WI38 (cell line): ENCODE results near the gene MRPL41.

Source experiments
- H3K4me3 ChIP-seq: 2 replicates; pipeline ENCODE4 v1.5.1; 2011; ENCODE audit warnings: low read depth, mild to moderate bottlenecking, control low read depth, low read length
- TF ChIP-seq, protein P1 (sequence below): IDR thresholded peaks from 2 replicates; pipeline ENCODE4 v1.5.1; 2012; ENCODE audit warnings: low read depth, mild to moderate bottlenecking, control low read depth, low read length

MRPL41 gene

DNA sequence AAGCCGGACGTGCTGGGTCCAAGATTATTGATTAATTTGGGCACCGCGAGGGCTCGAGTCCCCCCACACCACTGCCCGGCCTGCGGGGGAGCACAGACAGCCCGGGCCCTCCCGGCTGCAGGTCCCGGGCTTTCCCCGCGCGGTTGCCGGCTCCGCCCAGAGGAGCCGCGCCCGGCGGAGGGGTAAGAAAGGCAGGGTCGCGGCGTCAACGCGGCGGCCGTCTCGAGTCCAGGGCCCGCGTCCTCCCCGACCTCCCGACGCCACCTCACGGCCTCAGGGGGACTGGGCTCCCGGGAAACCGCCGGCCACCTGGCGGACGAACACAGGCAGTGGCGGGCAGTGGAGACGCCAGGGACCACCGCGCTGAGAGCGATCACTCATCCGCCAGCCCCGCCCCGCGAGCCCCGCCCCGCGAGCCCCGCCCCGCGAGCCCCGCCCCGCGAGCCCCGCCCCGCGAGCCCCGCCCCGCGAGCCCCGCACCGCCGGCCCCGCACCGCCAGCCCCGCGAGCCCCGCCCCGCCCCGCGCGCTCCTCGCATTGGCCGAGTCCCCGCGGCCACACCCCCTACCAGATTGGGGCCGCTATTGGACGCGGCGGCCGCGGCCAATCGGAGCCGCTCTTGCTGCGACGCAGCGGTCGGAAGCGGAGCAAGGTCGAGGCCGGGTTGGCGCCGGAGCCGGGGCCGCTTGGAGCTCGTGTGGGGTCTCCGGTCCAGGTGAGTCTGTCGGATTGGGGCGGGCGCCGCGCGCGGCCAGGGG lies at the start of gene MRPL41:
Gene MRPL41, plus strand, starts transcription at position 616 of the 758 bp plus-strand sequence. CDS start 203 bp downstream, outside the sequence.
- TF ChIP-seq, protein P1, sequence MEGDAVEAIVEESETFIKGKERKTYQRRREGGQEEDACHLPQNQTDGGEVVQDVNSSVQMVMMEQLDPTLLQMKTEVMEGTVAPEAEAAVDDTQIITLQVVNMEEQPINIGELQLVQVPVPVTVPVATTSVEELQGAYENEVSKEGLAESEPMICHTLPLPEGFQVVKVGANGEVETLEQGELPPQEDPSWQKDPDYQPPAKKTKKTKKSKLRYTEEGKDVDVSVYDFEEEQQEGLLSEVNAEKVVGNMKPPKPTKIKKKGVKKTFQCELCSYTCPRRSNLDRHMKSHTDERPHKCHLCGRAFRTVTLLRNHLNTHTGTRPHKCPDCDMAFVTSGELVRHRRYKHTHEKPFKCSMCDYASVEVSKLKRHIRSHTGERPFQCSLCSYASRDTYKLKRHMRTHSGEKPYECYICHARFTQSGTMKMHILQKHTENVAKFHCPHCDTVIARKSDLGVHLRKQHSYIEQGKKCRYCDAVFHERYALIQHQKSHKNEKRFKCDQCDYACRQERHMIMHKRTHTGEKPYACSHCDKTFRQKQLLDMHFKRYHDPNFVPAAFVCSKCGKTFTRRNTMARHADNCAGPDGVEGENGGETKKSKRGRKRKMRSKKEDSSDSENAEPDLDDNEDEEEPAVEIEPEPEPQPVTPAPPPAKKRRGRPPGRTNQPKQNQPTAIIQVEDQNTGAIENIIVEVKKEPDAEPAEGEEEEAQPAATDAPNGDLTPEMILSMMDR, result 0 out of 2 replicates have a peak, but pooled peaks have one; percentile 36
- peak within 1 kb of the TSS; percentile 70 for H3K4me3 ChIP-seq

DNA sequence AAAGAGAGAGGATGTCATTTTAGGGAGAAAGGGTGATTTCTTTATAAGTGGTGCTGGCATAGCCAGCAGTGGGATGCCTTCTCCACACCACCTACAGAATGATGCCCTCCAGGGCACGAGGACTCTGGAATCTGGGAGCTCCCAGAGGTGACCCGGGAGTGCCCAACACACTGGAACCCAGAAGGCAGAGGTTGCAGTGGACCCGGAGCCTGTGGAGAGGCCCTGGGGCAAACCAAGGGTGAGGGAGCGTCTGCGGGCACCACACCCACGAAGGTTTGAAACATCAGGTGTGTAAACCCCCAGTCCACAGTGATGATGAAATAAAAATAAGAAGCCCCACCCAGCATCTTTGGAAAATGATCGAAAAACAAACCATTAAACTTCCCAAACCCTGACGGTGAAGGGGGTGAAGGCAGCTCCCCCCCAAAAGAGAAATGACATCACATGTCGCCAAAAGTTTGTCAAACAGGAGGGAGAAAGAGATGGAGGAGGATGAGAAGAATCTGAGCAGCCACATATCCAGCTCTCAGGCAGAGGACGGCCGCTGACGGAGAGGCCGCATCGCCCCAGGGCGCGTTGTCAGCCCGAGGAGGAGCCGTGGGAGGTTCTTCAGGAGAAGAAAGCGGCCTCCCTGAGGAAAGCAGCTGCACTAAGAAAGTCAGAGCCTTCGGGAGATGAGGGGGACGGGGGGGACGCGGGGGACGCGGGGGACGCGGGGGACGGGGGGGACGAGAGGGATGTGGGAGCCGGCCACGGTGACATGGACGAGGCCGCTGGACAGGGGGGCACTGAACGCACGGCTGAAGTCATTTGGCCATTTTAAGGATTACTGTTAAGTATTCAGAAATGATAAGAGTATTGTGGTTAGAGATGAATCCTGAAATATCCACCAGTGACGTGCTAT lies 49.4 kb upstream of the MRPL41 start:
- no peak overlapping the region for H3K4me3 ChIP-seq
- TF ChIP-seq, protein P1, result no peak

DNA sequence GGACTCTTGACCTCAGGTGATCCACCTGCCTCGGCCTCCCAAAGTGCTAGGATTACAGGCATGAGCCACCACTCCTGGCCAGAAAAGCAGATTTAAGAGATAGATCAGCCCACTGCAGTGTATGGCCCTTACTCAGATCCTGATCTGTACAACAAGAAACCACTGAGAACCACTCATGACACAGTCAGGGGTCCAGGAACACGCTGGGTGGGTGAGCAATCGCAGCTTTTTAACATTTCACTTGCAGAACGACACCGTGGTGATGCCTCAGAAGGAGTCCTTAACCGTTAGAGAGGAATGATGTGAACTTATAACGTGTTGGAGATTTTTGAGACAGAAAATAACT lies 47.3 kb upstream of the MRPL41 start:
- H3K4me3 ChIP-seq, result no peak overlapping the region
- TF ChIP-seq, protein P1, result no peak

DNA sequence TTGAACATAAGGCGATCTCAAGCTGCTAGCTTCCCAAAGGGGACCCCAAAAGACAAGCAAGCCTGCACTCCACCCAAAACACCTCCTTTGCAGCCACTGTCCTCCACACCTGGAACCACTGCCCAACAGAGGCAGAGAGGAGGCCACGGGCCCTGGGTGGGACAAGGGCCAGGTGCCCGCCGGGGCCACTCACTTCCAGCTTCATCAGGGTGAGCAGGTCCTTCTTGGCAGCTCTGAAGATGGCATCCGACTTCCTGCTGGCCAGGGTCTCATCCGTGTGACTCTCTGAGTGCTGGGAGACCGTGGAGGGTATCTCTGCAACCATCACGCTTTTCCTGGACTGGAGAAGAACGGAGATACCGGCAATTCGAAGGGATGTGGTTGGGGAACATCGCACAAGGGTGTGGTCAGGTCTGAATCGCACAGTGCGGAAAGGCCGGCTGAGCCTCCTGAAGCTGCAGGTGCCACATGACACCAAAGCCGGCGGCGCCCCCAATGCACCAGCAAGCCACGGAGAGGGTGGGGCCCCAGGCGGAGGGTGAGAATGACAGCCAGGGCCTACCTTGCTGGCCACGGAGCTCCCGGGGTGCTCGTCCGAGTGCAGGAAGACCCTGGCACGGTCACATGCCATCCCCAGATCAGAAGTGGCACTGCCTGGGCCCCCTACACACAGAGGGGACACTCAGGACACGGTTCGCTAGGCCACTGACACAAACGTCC lies 46.1 kb upstream of the MRPL41 start:
- TF ChIP-seq, protein P1, result no peak
- H3K4me3 ChIP-seq, result no peak overlapping the region

DNA sequence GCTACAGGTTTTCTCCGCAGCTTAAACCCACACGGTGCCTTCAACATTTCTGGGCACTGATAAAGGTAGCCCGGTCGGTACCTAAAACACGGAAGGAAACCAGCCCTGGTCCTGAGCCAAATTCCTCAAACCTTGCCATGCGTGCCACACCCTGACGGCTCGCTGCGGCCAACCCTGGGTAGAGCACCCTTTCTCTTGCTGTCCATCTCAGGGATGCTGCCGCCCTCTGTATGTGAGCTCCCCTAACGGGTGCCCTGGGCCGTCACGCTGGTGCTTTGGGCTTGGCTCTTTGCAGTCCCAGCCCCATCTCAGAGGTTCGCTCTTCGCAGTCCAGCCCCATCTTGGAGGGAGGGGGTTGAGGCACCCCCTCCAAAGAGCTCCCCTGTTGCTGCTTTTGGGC lies 45.4 kb upstream of the MRPL41 start:
- H3K4me3 ChIP-seq, result no peak overlapping the region
- TF ChIP-seq, protein P1, result no peak

DNA sequence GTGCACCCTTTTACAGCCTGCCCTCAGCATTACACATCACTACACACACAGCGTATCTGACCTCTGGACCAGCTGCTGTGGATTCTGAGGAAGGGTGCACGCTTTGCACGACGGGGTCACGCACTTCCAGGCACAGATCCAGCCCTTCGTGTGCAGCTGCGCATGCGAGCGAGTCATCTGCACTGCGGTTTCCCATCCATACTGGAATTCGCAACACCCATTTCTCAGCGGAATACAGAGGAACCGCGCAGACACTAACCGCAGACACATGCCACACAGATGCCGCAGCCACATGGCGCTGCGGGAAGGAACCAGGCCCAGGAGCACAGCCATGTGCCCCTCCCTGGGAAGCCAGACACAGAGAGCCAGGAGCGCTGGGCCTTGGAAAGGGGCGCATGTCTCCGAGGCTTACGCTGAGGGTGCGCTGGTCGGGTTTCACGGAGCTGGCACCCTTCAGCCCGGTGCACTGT lies 44.9 kb upstream of the MRPL41 start:
- TF ChIP-seq, protein P1, result no peak
- H3K4me3 ChIP-seq, result no peak overlapping the region
